GM19438 (cell line): Measurements from ENCODE around the gene SEC24A.
A peak's percentile ranks its signal among the peaks of the same experiment; 100 is the strongest.
"Not testable (repeated sequence)": the region's sequence is repeated elsewhere in the genome, so short reads cannot be mapped to it uniquely, and the experiment has no call there.

Experiments used
- ATAC-seq: cut with Tn5 transposase; IDR thresholded peaks from one replicate; pipeline ENCODE4 v1.9.1; 2021; ENCODE audit warnings: low read depth; ENCODE audit not compliant: unreplicated experiment

SEC24A gene

GRCh38 chr5:134649163-134649835 is 714 bp downstream of the SEC24A start:
- ATAC-seq = peak; percentile 14

GRCh38 chr5:134650660-134651059 is 2.1 kb downstream of the SEC24A start:
- not testable (repeated sequence) for ATAC-seq

DNA sequence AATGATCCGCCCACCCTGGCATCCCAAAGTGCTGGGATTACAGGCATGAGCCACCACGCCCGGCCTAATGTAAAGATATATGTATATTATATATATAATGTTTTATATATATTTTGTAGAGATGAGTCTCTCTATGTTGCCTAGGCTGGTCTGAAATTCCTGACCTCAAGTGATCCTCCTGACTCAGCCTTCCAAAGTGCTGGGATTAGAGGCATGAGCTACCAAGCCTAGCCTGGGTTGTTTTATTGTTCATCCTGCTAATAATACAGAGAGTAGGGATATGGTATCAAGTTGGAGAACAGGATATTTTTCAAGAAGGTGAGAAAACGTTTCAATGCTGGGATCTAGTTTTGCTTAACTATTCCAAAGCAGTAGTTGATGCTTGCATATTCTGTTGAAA is 2.9 kb downstream of the SEC24A start:
- ATAC-seq = no peak

DNA sequence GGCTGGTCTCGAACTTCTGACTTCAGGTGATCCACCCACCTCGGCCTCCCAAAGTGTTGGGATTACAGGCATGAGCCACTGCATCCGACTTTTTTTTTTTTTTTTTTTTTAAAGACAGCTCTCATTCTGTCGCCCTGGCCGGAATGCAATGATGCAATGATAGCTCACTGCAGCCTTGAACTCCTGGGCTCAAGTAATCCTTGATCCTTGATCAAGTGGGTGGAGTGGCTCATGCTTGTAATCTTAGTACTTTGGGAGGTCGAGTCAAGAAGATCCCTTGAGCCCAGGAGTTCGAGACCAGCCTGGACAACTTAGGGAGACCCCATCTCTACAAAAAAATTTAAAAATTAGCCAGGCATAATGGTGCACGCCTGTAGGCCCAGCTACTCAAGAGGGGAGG is 8.1 kb downstream of the SEC24A start:
- ATAC-seq = no peak

- ATAC-seq = no peak
Measured at GRCh38 chr5:134659456-134659855, 10.9 kb downstream of the SEC24A start.

DNA sequence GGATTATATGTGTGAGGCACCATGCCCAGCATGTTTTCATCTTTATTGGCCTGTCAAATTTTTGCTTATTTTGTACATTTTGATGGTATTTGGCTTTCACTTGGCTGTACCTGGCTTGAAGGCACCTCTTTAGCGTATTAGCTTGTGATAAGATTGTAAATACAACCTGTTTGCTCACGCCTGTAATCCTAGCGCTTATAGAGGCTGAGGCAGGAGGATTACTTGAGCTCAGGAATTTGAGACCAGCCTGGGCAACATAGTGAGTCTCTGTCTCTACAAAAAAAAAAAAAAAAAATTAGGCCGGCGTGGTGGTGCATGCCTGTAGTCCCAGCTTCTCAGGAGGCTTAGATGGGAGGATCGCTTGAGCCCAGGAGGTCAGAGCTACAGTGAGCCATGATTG is 11.3 kb downstream of the SEC24A start:
- ATAC-seq = no peak

DNA sequence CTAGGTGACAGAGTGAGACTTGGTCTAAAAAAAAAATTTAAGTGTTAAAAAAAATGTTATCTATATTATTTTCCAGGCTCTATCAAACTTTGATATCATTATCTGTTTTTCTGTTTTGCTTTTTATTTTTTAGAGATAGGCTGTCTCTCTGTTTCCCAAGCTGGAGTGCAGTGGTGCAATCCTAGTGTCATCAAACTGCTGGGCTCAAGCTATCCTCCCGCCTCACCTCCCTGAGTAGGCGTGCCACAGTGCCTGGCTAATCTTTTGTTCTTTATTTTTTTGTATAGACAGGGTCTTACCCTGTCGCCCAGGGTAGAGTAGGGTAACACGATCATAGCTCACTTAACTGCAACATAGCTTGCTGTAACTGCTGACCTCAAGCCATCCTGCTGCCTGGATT is 14.4 kb downstream of the SEC24A start:
- no peak for ATAC-seq

DNA sequence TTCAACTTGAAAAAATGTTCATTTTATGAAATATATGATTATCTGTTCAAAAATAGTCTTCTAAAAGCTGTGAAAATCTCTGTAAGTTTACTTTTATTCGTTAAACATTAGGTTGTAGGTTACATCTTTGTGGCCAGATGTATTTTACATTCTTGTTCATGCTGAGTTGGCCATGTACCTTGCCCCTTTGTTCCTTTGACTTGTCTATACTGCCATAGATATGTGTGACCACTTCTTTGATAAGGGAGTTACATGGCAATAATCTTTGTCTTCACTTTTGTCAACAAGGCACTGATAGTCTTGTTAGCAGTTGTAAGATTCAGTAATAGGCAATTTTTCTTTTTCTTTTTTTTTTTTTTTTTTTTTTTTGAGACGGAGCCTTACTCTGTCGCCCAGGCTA is 15.9 kb downstream of the SEC24A start:
- ATAC-seq = no peak

DNA sequence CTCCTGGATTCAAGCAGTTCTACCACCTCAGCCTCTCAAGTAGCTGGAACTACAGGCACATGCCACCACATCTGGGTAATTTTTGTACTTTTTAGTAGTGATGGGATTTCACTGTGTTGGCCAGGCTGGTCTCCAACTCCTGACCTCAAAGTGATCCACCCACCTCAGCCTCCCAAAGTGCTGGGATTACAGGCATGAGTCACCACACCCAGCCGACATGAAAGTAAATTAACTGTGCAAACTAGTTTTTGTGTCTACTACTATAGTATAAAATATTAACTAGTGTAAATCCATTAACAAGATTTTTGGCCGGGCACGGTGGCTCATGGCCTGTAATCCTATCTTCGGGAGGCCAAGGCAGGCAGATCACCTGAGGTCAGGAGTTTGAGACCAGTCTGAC is 25.0 kb downstream of the SEC24A start:
- ATAC-seq = not testable (repeated sequence)

DNA sequence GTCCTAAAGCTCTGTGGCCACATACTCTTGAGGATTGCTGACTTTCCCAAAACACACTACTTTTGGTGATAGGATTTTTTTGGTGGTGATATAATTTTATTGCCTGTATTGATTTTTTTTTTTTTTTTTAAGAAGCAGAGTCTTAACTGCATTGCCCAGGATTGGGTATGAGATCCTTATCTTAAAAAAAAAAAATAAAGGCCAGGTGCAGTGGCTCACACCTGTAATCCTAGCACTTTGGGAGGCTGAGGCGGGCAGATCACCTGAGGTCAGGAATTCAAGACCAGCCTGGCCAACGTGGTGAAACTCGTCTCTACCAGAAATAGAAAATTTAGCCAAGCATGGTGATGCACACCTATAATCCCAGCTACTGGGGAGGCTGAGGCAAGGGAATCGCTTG is 28.8 kb downstream of the SEC24A start:
- not testable (repeated sequence) for ATAC-seq

- ATAC-seq = not testable (repeated sequence)
Measured at GRCh38 chr5:134690144-134690543, 41.6 kb downstream of the SEC24A start.

DNA sequence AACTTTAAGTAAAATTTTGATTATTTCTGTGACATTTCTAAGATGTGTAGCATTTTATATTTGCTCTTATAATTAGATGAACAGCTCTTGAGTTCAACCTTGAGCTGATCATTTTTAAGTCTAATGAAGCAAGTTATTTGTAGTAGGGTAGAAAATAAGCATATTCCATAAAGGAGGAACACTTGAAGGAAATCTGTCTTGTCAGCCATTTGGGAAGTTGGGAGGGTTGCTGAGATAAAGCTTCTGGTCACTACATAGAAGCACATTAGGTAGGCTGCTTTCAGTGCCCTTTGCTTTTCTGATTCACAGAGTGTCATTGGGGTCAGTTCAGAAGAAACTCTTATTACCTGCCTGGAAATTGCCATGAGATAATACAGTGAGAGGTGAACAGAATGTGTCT is 44.1 kb downstream of the SEC24A start:
- no peak for ATAC-seq

DNA sequence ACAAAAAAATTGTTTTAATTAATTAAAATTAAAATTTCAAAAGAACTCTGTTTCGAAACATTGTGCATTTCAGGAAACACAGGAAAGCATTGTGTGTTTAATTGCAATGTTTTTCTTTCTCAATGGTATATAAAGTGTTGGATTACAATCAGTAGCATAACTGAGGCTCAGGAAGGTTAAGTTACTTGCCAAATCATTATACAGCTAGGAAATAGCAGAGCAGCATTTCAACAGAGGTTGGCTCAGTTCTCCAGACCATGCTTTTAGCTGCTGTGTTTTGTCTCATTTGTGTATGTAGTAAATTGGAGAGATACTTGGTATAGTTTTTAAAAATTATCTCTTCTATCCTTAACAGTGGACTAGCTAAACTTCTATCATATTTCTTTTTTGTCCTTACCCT is 59.7 kb downstream of the SEC24A start:
- ATAC-seq = no peak

- no peak for ATAC-seq
Measured at GRCh38 chr5:134714120-134714519, 65.5 kb downstream of the SEC24A start.

- ATAC-seq = no peak
Measured at GRCh38 chr5:134714541-134714940, 66.0 kb downstream of the SEC24A start.

- not testable (repeated sequence) for ATAC-seq
Measured at GRCh38 chr5:134715466-134715865, 66.9 kb downstream of the SEC24A start.

- ATAC-seq = no peak
Measured at GRCh38 chr5:134724872-134725271, 76.3 kb downstream of the SEC24A start.

DNA sequence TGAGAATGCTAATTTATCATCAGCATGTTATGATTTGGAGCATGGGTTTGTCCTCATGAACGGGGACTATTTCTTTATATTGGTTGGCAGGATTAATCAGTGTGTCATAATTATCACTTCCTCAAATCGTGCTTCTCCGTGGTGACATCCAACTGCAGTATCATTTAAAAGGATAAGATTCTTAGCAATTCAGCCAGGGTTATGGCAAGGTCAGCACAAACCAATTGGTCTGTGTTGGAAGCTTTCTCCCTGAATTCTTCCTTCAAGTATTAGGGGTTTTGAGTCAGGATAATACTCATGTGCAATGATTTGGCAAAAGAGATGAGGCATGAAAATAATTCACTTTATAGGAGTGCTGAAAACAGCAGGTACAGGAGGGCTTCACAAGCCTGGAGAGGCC is 84.2 kb downstream of the SEC24A start:
- ATAC-seq = no peak

DNA sequence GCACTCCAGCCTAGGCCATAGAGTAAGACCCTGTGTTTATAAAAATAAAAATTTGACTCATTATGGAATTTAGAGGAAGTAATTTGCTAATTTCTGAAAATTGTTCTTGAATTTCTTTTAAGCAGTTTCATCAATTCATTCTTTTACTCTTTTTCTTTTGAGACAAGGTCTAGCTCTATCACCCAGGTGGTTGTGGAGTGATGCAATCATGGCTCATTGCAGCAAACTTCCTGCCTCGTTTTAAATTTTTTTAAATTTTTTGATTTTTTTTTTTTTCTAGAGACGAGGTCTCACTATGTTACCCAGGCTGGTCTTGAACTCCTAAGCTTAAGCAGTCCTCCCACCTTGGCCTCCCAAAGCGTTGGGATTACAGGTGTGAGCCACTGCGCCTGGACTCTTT is 86.7 kb downstream of the SEC24A start:
- no peak for ATAC-seq

DNA sequence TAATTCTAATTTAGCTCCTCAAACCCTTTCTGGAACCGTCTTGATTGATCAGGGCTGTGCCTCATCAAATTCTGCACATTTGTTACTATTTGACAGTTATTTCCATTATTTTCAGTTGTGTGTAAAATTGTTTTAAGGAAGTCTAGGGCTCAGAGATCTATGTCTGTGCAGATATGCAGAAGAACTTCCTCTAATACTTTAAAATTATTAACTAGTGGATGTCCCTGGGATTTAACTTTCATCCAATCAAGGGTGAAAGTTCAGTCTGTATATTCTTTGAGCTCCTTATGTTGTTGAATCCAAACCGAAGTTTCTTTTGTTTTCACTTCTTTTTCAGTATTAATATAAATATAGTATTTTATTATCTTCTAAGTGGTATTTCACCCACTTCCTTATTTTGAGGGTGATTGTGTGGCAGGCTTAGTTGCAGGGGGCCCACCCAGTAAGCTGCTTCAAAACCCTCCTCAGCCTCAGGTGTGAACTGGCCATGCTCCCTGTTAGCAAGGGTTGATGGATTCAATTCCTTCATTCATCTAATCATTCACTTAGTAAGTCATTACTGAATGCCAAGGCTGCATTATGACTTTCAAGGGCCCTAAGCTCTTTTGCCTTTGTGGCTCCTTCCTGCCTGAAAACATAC is 87.7 kb downstream of the SEC24A start:
- no peak for ATAC-seq

- peak; percentile 94 for ATAC-seq
Measured at GRCh38 chr5:134738133-134738962, 89.8 kb downstream of the SEC24A start, which contains the start of gene CAMLG. Gene CAMLG (plus strand): TSS chr5:134738548. CDS start chr5:134738621, 73 bp downstream.
